GM19025 (cell line): ENCODE measurements around the gene CDKN1C.

Experiments used
- ATAC-seq: cut with Tn5 transposase; IDR thresholded peaks from one replicate; pipeline ENCODE4 v1.9.1; 2021; ENCODE audit warnings: mild to moderate bottlenecking, low read depth, moderate library complexity; ENCODE audit not compliant: unreplicated experiment

CDKN1C gene

GRCh38 chr11:2890466-2891294 is 5.1 kb upstream of the CDKN1C start:
- no peak for ATAC-seq

- ATAC-seq, result no peak
These were observed 4.0 kb upstream of the CDKN1C start for GRCh38 chr11:2889362-2890273.

- no peak for ATAC-seq
These were observed 2.8 kb upstream of the CDKN1C start for GRCh38 chr11:2888266-2888968.

GRCh38 chr11:2887515-2888195 is 2.1 kb upstream of the CDKN1C start:
- no peak for ATAC-seq

- no peak for ATAC-seq
These were observed 1.4 kb upstream of the CDKN1C start for GRCh38 chr11:2886936-2887335.

- ATAC-seq, result peak; percentile 8
These were observed 768 bp upstream of the CDKN1C start for GRCh38 chr11:2886191-2886894.

GRCh38 chr11:2885017-2885677 is 428 bp downstream of the CDKN1C start:
- ATAC-seq, result no peak

- no peak for ATAC-seq
These were observed 1.4 kb downstream of the CDKN1C start for GRCh38 chr11:2883979-2884815.

- no peak for ATAC-seq
These were observed 2.0 kb downstream of the CDKN1C start for GRCh38 chr11:2883640-2883978.

GRCh38 chr11:2882396-2883110 is 3.0 kb downstream of the CDKN1C start:
- ATAC-seq, result no peak

GRCh38 chr11:2881981-2882375 is 3.6 kb downstream of the CDKN1C start:
- no peak for ATAC-seq

GRCh38 chr11:2881076-2881980 is 4.2 kb downstream of the CDKN1C start:
- no peak for ATAC-seq

- ATAC-seq, result no peak
These were observed 4.9 kb downstream of the CDKN1C start for GRCh38 chr11:2880646-2881045.

- no peak for ATAC-seq
These were observed 6.8 kb downstream of the CDKN1C start for GRCh38 chr11:2878782-2879181.

- ATAC-seq, result no peak
These were observed 8.1 kb downstream of the CDKN1C start for GRCh38 chr11:2877474-2877873.

- no peak for ATAC-seq
These were observed 10.6 kb downstream of the CDKN1C start for GRCh38 chr11:2874963-2875362.
